ENCODE data around the gene ECT2. TPM values are rescaled to one million over a fixed set of nuclear protein-coding genes. Genes with fewer than 3 reads are reported as not detected.

Gene ECT2
- polyA plus RNA-seq, 3 donors, result 2.6 to 3.3 (median 2.7) TPM

DNA sequence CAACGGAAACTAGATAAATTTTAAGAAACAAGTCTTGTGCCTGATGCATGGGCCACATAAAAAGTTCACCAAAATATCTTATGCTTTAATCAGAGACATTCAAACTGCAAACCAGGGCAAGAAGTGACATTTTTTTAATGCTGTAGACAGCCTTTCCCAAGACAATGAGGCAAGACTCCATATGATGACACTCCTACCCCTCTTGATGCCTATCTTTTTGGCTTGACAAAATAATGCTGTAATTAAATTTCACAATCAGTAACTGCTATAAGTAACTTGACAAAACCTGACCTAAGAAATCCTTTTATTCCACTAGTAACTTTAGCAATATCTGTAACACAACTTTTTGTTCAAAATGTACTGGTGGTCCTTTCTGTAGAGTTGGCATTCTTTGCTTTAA, 48.7 kb downstream of the ECT2 start:
- Mint-ChIP-seq H3K4me1 (no peaks in the 10 kb centered on the region), H3K9me3 (no peaks in the 10 kb centered on the region), H3K4me3 (no peak overlapping the region), H3K27me3 (ENCODE audit: low read depth in 3 of 3) (no peaks in the 10 kb centered on the region), H3K27ac (peak overlapping the region in 1 of 7 donors; percentile 30), H3K36me3 (peaks cover 40 to 67% of the 10 kb centered on the region in 2 donors)
- Histone ChIP-seq H2AFZ (ENCODE audit: insufficient read depth, low read depth, low read length, poor library complexity, severe bottlenecking) (no peak overlapping the region), H3K4me1 (ENCODE audit: control insufficient read depth in 1 of 2, insufficient read depth in 2 of 2, low read length in 2 of 2) (no peaks in the 10 kb centered on the region), H3K4me3 (replicated peaks in 1 of 3; ENCODE audit: low read depth in 2 of 3, low read length in 3 of 3) (no peak overlapping the region), H4K20me1 (ENCODE audit: insufficient read depth, low read length) (no peaks in the 10 kb centered on the region), H3K27ac (ENCODE audit: low read depth in 1 of 2, low read length in 2 of 2) (no peak overlapping the region), H3K9ac (ENCODE audit: insufficient read depth, low read length, poor library complexity, severe bottlenecking) (no peak overlapping the region), H3K9me3 (replicated peaks in 1 of 2; ENCODE audit: control insufficient read depth in 1 of 2, insufficient read depth in 1 of 2, low read length in 2 of 2) (no peaks in the 10 kb centered on the region), H3K79me2 (ENCODE audit: insufficient read depth, low read length) (no peaks in the 10 kb centered on the region), H3K4me2 (replicated peaks; ENCODE audit: extremely low read depth, low read length, poor library complexity, severe bottlenecking) (no peak overlapping the region), H3K36me3 (replicated peaks in 1 of 2; ENCODE audit: control insufficient read depth in 1 of 2, insufficient read depth in 2 of 2, low read length in 2 of 2) (peaks cover 27 to 72% of the 10 kb centered on the region in 2 donors), H3K27me3 (ENCODE audit: control insufficient read depth in 2 of 2, insufficient read depth in 2 of 2, low read length in 2 of 2) (no peaks in the 10 kb centered on the region)
- intact Hi-C loops (cut with micrococcal nuclease), result no loop called here
- DNase-seq, result no peak
- TF ChIP-seq, protein P1, sequence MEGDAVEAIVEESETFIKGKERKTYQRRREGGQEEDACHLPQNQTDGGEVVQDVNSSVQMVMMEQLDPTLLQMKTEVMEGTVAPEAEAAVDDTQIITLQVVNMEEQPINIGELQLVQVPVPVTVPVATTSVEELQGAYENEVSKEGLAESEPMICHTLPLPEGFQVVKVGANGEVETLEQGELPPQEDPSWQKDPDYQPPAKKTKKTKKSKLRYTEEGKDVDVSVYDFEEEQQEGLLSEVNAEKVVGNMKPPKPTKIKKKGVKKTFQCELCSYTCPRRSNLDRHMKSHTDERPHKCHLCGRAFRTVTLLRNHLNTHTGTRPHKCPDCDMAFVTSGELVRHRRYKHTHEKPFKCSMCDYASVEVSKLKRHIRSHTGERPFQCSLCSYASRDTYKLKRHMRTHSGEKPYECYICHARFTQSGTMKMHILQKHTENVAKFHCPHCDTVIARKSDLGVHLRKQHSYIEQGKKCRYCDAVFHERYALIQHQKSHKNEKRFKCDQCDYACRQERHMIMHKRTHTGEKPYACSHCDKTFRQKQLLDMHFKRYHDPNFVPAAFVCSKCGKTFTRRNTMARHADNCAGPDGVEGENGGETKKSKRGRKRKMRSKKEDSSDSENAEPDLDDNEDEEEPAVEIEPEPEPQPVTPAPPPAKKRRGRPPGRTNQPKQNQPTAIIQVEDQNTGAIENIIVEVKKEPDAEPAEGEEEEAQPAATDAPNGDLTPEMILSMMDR (IDR thresholded peaks at IDR 0.05), result no peak
- WGBS (ENCODE audit: insufficient coverage), result 100% methylated on average over 1 of the region's 1 CpG

DNA sequence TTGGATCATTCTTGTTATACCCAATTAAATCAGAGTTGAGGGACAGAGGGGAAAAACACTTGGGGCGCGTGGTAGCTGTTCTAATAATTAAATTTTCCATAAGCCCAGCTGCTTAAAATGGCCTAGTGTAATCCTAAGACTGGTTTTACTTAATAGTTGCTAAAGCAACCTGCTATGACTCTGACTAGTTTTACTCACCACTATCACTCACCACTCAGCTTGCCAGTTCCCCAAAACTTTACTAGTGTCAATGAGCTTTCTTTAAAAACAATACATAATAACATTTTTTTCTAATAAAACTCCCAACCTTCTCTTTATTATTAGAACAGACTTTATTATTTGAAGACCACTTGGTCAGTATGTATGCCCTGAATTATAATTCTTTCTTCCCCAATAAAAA, 49.6 kb downstream of the ECT2 start:
- intact Hi-C loops (cut with micrococcal nuclease), result no loop called here
- Mint-ChIP-seq H3K27me3 (ENCODE audit: low read depth in 3 of 3) (no peaks in the 10 kb centered on the region), H3K27ac (peak overlapping the region in 1 of 7 donors; percentile 15), H3K4me3 (no peak overlapping the region), H3K9me3 (no peaks in the 10 kb centered on the region), H3K36me3 (peaks cover 42 to 65% of the 10 kb centered on the region in 2 donors), H3K4me1 (no peaks in the 10 kb centered on the region)
- no CpG with 5 or more reads among the region's 2 CpGs for WGBS (ENCODE audit: insufficient coverage)
- no peaks in the 10 kb centered on the region for H3K27me3 ChIP-seq (ENCODE audit: control insufficient read depth in 2 of 2, insufficient read depth in 2 of 2, low read length in 2 of 2)
- no peaks in the 10 kb centered on the region for H3K4me1 ChIP-seq (ENCODE audit: control insufficient read depth in 1 of 2, insufficient read depth in 2 of 2, low read length in 2 of 2)
- no peak overlapping the region for H3K4me2 ChIP-seq (replicated peaks; ENCODE audit: extremely low read depth, low read length, poor library complexity, severe bottlenecking)
- no peak overlapping the region for H2AFZ ChIP-seq (ENCODE audit: insufficient read depth, low read depth, low read length, poor library complexity, severe bottlenecking)
- no peaks in the 10 kb centered on the region for H3K9me3 ChIP-seq (replicated peaks in 1 of 2; ENCODE audit: control insufficient read depth in 1 of 2, insufficient read depth in 1 of 2, low read length in 2 of 2)
- H3K9ac ChIP-seq (ENCODE audit: insufficient read depth, low read length, poor library complexity, severe bottlenecking), result no peak overlapping the region
- H3K4me3 ChIP-seq (replicated peaks in 1 of 3; ENCODE audit: low read depth in 2 of 3, low read length in 3 of 3), result no peak overlapping the region
- no peaks in the 10 kb centered on the region for H4K20me1 ChIP-seq (ENCODE audit: insufficient read depth, low read length)
- TF ChIP-seq, protein P1 (IDR thresholded peaks at IDR 0.05), result no peak
- no peaks in the 10 kb centered on the region for H3K79me2 ChIP-seq (ENCODE audit: insufficient read depth, low read length)
- H3K27ac ChIP-seq (ENCODE audit: low read depth in 1 of 2, low read length in 2 of 2), result no peak overlapping the region
- peaks cover 31 to 78% of the 10 kb centered on the region in 2 donors for H3K36me3 ChIP-seq (replicated peaks in 1 of 2; ENCODE audit: control insufficient read depth in 1 of 2, insufficient read depth in 2 of 2, low read length in 2 of 2)
- no peak for DNase-seq
